GM12891 (cell line): ENCODE data around the gene GDF2.

Experiments
- DNase-seq: peaks from one replicate; pipeline ENCODE4 v3.0.0; 2011; ENCODE audit warnings: low spot score; ENCODE audit not compliant: insufficient read length
- FAIRE-seq: peaks from 2 replicates; lab custom pipeline; 2011; peaks lifted over from hg19 to GRCh38; lab: Jason Lieb, UNC
- PAX5 ChIP-seq: IDR thresholded peaks from 2 replicates; pipeline ENCODE4 v1.6.1; 2011; ENCODE audit warnings: low read length, moderate library complexity, mild to moderate bottlenecking; ENCODE audit not compliant: insufficient read depth, severe bottlenecking
- POLR2A ChIP-seq: IDR thresholded peaks from 2 replicates; pipeline ENCODE4 v1.6.1; 2011; ENCODE audit warnings: low read depth, low read length, control low read depth
- POLR2AphosphoS5 ChIP-seq: IDR thresholded peaks from 2 replicates; pipeline ENCODE4 v1.6.1; 2011; ENCODE audit warnings: low read depth, low read length, control low read depth
- POU2F2 ChIP-seq: IDR thresholded peaks from 2 replicates; pipeline ENCODE4 v1.6.1; 2011; ENCODE audit warnings: low read depth, mild to moderate bottlenecking, control low read depth, low read length, moderate library complexity
- SPI1 ChIP-seq: IDR thresholded peaks from 2 replicates; pipeline ENCODE4 v1.6.1; 2011; ENCODE audit warnings: low read depth, low read length, control low read depth
- TAF1 ChIP-seq: IDR thresholded peaks from 2 replicates; pipeline ENCODE4 v1.6.1; 2011; ENCODE audit warnings: low read depth, low read length, control low read depth

The GDF2 gene

GRCh38 chr10:47357911-47358310 lies 35.7 kb downstream of the GDF2 start:
- no peak for DNase-seq
- FAIRE-seq, result no peak
- TF ChIP-seq PAX5 (no peak), TAF1 (no peak), POU2F2 (no peak), SPI1 (no peak), POLR2A (no peak), POLR2AphosphoS5 (no peak)

DNA sequence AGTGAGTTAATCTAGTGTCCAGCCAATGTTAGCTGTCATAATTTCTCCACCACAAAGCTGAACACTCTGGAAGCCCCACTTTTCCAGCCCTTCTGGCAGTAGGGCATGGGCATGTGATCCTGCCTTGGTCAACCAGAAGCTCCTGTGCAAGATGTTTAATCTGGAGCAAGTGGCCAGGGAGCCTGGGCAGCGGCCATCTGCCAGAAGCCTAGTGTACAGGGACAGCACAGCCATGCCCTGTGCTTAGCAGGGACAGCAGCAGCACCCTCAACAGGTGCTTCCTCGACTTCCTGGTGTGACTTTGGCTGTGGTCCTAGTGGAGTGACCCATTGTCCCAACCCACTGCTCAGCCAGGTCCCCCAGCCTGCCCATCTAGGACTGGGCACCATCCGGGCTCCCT lies 36.2 kb downstream of the GDF2 start:
- DNase-seq (no peak), FAIRE-seq (no peak)
- TF ChIP-seq SPI1, result no peak
- TF ChIP-seq POU2F2, result no peak
- no peak for TF ChIP-seq TAF1
- no peak for TF ChIP-seq PAX5
- no peak for TF ChIP-seq POLR2AphosphoS5
- no peak for TF ChIP-seq POLR2A

DNA sequence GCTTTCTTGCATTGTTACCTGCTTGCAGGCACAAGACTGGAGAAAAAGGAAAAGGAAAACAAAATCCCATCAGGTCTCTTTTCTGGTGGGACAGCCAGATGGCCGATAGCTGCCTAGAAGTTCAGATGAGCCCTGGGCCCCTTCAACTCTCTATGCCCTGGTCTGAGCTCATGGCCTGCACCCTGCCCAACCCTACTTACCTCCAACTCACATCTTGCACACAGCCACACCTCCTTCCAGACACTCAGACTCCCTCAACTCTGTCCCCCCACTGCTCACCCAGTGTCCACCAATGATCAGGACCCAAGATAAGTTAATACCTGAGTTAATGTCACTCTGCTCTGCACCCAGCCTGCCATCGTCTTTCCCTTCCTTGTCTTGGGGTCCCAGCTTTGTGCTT lies 36.8 kb downstream of the GDF2 start:
- no peak for TF ChIP-seq POLR2AphosphoS5
- TF ChIP-seq TAF1, result no peak
- TF ChIP-seq SPI1, result no peak
- TF ChIP-seq POU2F2, result no peak
- no peak for TF ChIP-seq PAX5
- TF ChIP-seq POLR2A, result no peak
- DNase-seq (no peak), FAIRE-seq (no peak)

DNA sequence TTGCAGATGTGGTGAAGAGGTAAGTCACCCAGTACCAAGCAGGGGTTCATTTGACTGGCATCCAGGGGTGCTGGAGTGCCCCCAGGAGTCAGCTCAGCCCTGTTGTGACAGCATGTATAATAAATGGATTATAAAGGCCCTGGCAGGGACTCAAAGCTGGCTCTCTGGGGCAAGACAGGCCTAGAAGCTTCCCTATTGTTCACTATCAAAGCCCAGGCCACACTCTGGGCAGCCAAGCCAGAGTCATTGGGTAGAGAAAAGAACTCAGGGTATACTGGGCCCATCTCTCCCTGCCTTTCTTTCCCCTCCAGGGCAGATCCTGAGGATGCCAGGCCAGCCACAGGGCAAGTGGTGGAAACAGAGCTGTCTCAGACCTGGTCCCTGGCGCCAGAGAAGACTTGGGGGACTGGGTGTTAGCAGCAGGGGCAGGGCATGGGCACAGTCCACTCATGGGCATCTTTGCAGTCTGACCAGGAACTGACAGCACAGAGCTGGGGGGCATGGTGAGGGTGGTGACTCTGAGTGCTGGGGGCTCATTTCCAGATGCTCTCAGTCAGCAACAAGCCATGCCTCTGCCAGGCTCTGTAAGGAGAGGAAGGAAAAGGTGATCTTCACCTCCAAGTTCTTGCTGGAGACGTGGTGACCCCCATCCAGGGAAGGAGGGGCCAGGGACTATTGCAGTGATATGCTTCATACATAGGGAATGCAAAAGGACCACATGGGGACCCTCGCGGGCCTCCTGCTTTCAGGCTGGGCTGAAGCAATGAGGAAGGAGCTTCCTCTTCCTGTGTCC lies 37.6 kb downstream of the GDF2 start:
- DNase-seq (no peak), FAIRE-seq (no peak)
- TF ChIP-seq POLR2A (no peak), POLR2AphosphoS5 (no peak), SPI1 (no peak), PAX5 (no peak), POU2F2 (no peak), TAF1 (no peak)

DNA sequence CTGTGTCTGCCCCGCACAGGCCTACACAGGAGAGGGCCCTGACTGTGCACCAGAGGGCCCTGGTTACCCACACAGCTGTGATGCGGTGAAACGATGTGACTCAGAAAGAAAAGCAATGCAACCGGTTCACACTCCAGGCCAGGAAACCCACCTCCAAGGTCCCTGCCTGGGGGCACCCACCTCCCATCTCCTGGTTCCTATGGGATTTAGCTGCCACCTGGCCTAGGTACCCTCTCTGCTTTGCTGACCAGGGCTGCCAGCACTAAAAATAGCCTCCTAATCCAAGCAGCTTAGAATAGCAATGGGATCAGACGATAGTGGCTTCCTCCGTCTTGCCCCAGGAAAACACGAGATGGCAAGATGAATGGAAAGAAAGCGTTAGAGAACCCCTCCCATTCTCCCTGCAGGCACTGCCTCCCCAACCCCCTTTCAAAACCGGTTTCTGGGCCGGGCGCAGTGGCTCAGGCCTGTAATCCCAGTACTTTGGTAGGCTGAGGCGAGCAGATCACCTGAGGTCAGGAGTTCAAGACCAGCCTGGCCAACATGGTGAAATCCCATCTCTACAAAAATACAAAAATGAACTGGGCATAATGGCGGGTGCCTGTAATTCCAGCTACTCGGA lies 38.3 kb downstream of the GDF2 start:
- FAIRE-seq (no peak), DNase-seq (no peak)
- TF ChIP-seq TAF1 (no peak), POLR2AphosphoS5 (no peak), SPI1 (no peak)

DNA sequence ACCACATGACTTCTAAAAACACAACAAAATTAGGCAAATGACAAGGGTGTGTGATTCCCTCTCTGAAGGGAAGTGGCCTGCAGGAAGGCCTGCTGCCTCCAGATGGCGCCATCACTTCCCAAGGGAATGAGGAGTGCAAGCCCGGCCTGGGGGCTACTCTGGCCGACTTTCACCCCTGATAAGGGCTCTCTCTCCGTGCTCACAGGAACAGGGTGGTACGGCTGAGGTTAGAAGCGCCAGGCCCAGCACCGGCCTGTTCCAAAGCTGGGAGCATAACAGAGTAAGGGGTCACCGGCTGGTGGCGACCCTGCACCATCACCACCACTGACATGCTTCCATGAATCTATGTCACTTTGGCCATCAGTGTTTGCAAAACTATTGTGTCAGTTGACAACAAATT lies 39.0 kb downstream of the GDF2 start:
- no peak for TF ChIP-seq TAF1
- TF ChIP-seq SPI1, result peak; percentile 47; the same call in 1 of the 2 replicates
- FAIRE-seq (no peak), DNase-seq (peak; percentile 42)

GRCh38 chr10:47362199-47362598 lies 39.9 kb downstream of the GDF2 start:
- TF ChIP-seq POLR2AphosphoS5 (no peak), PAX5 (no peak), TAF1 (no peak), POU2F2 (no peak), POLR2A (no peak), SPI1 (no peak)
- FAIRE-seq, result no peak

GRCh38 chr10:47363781-47364180 lies 41.5 kb downstream of the GDF2 start:
- TF ChIP-seq POLR2A (no peak), POU2F2 (no peak)
- FAIRE-seq, result no peak
- no peak for DNase-seq

More at GRCh38 chr10:47362199-47362598, 39.9 kb downstream of the GDF2 start:
- DNase-seq, result no peak

DNA sequence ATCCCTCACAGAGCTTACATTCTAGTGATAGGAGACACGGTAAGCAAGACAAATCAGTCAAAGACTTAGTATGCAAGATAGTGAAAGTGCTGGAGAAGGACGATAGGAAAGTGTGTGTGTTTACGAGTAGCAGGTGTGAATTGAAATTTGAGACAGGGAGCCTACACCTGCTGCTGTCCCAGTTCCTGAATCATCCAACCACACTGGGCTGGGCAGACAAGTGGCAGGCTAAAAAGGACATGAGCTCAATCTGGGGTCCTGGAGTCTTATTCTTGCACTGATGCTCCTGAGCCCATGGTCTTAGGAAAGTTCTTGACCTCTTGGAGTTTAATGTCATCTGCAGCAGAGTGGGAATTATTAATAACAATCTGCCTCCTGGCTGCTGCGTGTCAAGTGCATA lies 42.1 kb downstream of the GDF2 start:
- DNase-seq (no peak), FAIRE-seq (no peak)

DNA sequence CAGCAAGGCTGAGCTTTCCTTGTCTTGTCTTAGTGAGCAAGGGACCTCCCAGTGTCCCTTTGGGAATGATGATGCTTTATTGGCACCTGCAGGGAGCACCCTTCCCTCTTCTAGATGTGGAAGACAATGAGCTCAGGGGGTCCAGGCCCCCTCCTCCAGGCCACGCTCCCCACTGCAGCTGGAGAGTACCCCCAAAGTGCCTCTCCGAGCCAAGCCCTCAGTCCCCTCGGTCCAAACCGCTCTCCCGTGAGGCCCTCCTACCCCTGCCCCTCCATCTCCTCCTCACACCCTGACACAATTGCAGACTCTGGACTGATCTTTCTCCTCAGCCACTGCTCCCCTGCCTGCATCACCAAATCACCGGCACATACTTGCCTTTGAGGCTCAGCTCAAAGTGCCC lies 42.7 kb downstream of the GDF2 start:
- no peak for DNase-seq
- TF ChIP-seq PAX5 (no peak), SPI1 (no peak)
- no peak for FAIRE-seq

More for the DNA sequence above, 42.1 kb downstream of the GDF2 start:
- TF ChIP-seq PAX5 (no peak), SPI1 (no peak), POU2F2 (no peak), TAF1 (no peak), POLR2A (no peak), POLR2AphosphoS5 (no peak)
